ENCODE measurements around the gene IMPA2. TPM values are rescaled to one million over a fixed set of nuclear protein-coding genes. Genes with fewer than 3 reads are reported as not detected.
A peak's percentile ranks its signal among the peaks of the same experiment; 100 is the strongest.
"Not testable (repeated sequence)": the region's sequence is repeated elsewhere in the genome, so short reads cannot be mapped to it uniquely, and the experiment has no call there.

Gene IMPA2
- total RNA-seq, 6 experiments from 2014 or later, result 1.2 to 2.5 (median 1.5) TPM

GRCh38 chr18:12036201-12036751 lies 55.0 kb downstream of the IMPA2 start:
- Mint-ChIP-seq H3K36me3 (ENCODE audit: low read depth) (no peaks in the 10 kb centered on the region), H3K4me1 (ENCODE audit: low read depth) (peaks cover 20% of the 10 kb centered on the region), H3K27me3 (ENCODE audit: insufficient read depth) (peaks cover 2% of the 10 kb centered on the region), H3K9me3 (no peaks in the 10 kb centered on the region), H3K27ac (no peak overlapping the region), H3K4me3 (no peak overlapping the region)
- TF ChIP-seq CTCF (IDR thresholded peaks at IDR 0.05), result no peak
- DNase-seq, result no peak

- Mint-ChIP-seq H3K27ac (no peak overlapping the region), H3K36me3 (ENCODE audit: low read depth) (no peaks in the 10 kb centered on the region), H3K9me3 (no peaks in the 10 kb centered on the region), H3K4me3 (peak overlapping the region; percentile 77), H3K27me3 (ENCODE audit: insufficient read depth) (peaks cover 2% of the 10 kb centered on the region), H3K4me1 (ENCODE audit: low read depth) (peaks cover 27% of the 10 kb centered on the region)
- no peak for DNase-seq
- no peak for TF ChIP-seq CTCF (IDR thresholded peaks at IDR 0.05)
Observed at GRCh38 chr18:12038082-12038638, 56.9 kb downstream of the IMPA2 start.

- Mint-ChIP-seq H3K9me3 (no peaks in the 10 kb centered on the region), H3K36me3 (ENCODE audit: low read depth) (no peaks in the 10 kb centered on the region), H3K27me3 (ENCODE audit: insufficient read depth) (peaks cover 4% of the 10 kb centered on the region; the same call in 1 of the 2 replicates), H3K27ac (no peak overlapping the region), H3K4me1 (ENCODE audit: low read depth) (peaks cover 23% of the 10 kb centered on the region), H3K4me3 (peak overlapping the region; percentile 77)
- peak; percentile 71 for DNase-seq
- TF ChIP-seq CTCF (IDR thresholded peaks at IDR 0.05), result peak; percentile 99
Observed at GRCh38 chr18:12038639-12039539, 57.6 kb downstream of the IMPA2 start.

- not testable (repeated sequence) for H3K4me3 Mint-ChIP-seq; H3K27me3 Mint-ChIP-seq (ENCODE audit: insufficient read depth); DNase-seq; H3K9me3 Mint-ChIP-seq; H3K36me3 Mint-ChIP-seq (ENCODE audit: low read depth); H3K27ac Mint-ChIP-seq
- H3K4me1 Mint-ChIP-seq (ENCODE audit: low read depth), result peaks cover 23% of the 10 kb centered on the region
Observed at GRCh38 chr18:12039540-12039930, 58.2 kb downstream of the IMPA2 start.

GRCh38 chr18:12041561-12041960 lies 60.3 kb downstream of the IMPA2 start:
- Mint-ChIP-seq H3K9me3 (no peaks in the 10 kb centered on the region), H3K27ac (peak overlapping the region; percentile 54), H3K36me3 (ENCODE audit: low read depth) (no peaks in the 10 kb centered on the region), H3K4me1 (ENCODE audit: low read depth) (peaks cover 23% of the 10 kb centered on the region), H3K4me3 (peak overlapping the region; percentile 35), H3K27me3 (ENCODE audit: insufficient read depth) (peaks cover 4% of the 10 kb centered on the region; the same call in 1 of the 2 replicates)
- DNase-seq, result peak; percentile 90
- TF ChIP-seq CTCF (IDR thresholded peaks at IDR 0.05), result no peak

- peaks cover 4% of the 10 kb centered on the region for H3K27me3 Mint-ChIP-seq (ENCODE audit: insufficient read depth)
- no peak for DNase-seq
- H3K9me3 Mint-ChIP-seq, result no peaks in the 10 kb centered on the region
- peaks cover 29% of the 10 kb centered on the region for H3K4me1 Mint-ChIP-seq (ENCODE audit: low read depth)
- no peak overlapping the region for H3K27ac Mint-ChIP-seq
- TF ChIP-seq CTCF (IDR thresholded peaks at IDR 0.05), result no peak
- no peaks in the 10 kb centered on the region for H3K36me3 Mint-ChIP-seq (ENCODE audit: low read depth)
- H3K4me3 Mint-ChIP-seq, result no peak overlapping the region
Observed at GRCh38 chr18:12043811-12044210, 62.5 kb downstream of the IMPA2 start.
